ENCODE results near the gene SLC35G6. TPM values are rescaled to one million over a fixed set of nuclear protein-coding genes. Genes with fewer than 3 reads are reported as not detected.

SLC35G6 gene
- total and polyA plus RNA-seq, 9 donors: not detected

DNA sequence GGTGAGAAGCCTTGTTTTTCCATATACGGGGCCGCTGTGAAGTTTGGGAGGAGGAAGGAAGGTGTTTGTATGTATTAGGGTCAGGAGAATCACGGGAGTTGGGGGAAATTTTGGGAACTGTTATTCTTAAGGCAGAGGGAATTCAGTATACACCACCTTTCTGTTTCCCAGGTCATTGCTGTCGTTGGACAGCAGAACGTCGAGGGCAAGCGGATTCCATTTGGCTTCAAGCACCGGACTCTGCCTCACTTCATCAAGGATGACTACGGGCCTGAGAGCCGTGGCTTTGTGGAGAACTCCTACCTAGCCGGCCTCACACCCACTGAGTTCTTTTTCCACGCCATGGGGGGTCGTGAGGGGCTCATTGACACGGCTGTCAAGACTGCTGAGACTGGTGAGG lies 20.5 kb downstream of the SLC35G6 start:
- WGBS, 3 donors: 73 to 83% (median 79%) methylated on average over 14 of the region's 14 CpGs
- intact Hi-C loops (cut with DNase I): no loop called here
- no peaks in the 10 kb centered on the region for H3K36me3 ChIP-seq
- H3K27ac ChIP-seq: no peak overlapping the region
- no peaks in the 10 kb centered on the region for H3K27me3 ChIP-seq
- H3K4me3 ChIP-seq: no peak overlapping the region
- TF ChIP-seq, protein P1, sequence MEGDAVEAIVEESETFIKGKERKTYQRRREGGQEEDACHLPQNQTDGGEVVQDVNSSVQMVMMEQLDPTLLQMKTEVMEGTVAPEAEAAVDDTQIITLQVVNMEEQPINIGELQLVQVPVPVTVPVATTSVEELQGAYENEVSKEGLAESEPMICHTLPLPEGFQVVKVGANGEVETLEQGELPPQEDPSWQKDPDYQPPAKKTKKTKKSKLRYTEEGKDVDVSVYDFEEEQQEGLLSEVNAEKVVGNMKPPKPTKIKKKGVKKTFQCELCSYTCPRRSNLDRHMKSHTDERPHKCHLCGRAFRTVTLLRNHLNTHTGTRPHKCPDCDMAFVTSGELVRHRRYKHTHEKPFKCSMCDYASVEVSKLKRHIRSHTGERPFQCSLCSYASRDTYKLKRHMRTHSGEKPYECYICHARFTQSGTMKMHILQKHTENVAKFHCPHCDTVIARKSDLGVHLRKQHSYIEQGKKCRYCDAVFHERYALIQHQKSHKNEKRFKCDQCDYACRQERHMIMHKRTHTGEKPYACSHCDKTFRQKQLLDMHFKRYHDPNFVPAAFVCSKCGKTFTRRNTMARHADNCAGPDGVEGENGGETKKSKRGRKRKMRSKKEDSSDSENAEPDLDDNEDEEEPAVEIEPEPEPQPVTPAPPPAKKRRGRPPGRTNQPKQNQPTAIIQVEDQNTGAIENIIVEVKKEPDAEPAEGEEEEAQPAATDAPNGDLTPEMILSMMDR (IDR thresholded peaks at IDR 0.05): no peak
- TF ChIP-seq EP300 (IDR thresholded peaks at IDR 0.05): no peak
- TF ChIP-seq POLR2A (IDR thresholded peaks at IDR 0.05): no peak
- H3K4me1 ChIP-seq (ENCODE audit: insufficient read depth): no peaks in the 10 kb centered on the region
- no peak for DNase-seq
- H3K9me3 ChIP-seq: no peaks in the 10 kb centered on the region

DNA sequence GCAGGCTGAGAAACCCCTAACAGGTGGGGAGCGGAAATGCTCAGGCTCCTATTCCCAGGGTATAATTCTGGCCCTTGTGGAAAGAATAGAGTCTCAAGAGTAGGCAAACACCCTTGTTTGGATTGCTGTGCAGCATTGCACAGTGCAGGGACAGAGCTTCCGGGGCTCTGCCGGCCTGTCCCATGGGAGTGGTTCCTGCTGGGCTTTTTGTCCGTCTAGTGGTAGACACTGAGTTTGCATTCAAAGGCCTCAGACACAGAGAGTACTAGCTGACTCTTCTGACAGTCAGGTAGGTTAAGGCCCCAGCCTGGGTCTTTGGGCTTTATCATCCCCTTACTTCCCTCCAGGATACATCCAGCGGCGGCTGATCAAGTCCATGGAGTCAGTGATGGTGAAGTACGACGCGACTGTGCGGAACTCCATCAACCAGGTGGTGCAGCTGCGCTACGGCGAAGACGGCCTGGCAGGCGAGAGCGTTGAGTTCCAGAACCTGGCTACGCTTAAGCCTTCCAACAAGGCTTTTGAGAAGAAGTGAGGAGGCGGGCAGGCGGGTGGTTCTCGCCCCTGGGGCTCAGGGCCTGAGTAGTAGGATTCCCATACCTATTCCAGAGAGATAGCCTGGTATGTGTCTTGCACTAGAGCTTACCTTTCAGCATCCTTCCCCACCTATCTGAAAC lies 21.1 kb downstream of the SLC35G6 start:
- TF ChIP-seq POLR2A (IDR thresholded peaks at IDR 0.05): no peak
- TF ChIP-seq EP300 (IDR thresholded peaks at IDR 0.05): no peak
- TF ChIP-seq, protein P1 (IDR thresholded peaks at IDR 0.05): no peak
- intact Hi-C loops (cut with DNase I): no loop called here
- H3K36me3 ChIP-seq: no peaks in the 10 kb centered on the region
- no peak overlapping the region for H3K4me3 ChIP-seq
- 88 to 89% (median 88%) methylated on average over 20 of the region's 20 CpGs for WGBS, 3 donors
- no peaks in the 10 kb centered on the region for H3K4me1 ChIP-seq (ENCODE audit: insufficient read depth)
- no peaks in the 10 kb centered on the region for H3K27me3 ChIP-seq
- no peak for DNase-seq
- no peak overlapping the region for H3K27ac ChIP-seq
- no peaks in the 10 kb centered on the region for H3K9me3 ChIP-seq

DNA sequence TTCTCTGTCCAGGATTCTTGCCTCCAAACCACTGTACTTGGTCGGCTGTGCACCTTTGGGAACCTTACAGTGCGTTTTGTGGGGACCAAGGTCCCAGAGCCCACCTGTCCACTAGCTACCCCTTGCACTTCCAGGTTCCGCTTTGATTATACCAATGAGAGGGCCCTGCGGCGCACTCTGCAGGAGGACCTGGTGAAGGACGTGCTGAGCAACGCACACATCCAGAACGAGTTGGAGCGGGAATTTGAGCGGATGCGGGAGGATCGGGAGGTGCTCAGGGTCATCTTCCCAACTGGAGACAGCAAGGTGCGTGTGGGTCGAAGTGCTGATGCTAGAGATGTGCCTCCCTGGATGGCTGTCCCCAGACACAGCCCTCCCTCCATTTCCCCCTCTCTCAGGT lies 21.7 kb downstream of the SLC35G6 start:
- Histone ChIP-seq H3K27me3 (no peaks in the 10 kb centered on the region), H3K4me3 (no peak overlapping the region), H3K27ac (no peak overlapping the region), H3K9me3 (no peaks in the 10 kb centered on the region), H3K4me1 (ENCODE audit: insufficient read depth) (no peaks in the 10 kb centered on the region), H3K36me3 (no peaks in the 10 kb centered on the region)
- TF ChIP-seq, protein P1 (IDR thresholded peaks at IDR 0.05): no peak
- TF ChIP-seq EP300 (IDR thresholded peaks at IDR 0.05): no peak
- TF ChIP-seq POLR2A (IDR thresholded peaks at IDR 0.05): no peak
- no peak for DNase-seq
- intact Hi-C loops (cut with DNase I): no loop called here
- 76 to 81% (median 76%) methylated on average over 14 of the region's 14 CpGs for WGBS, 3 donors

DNA sequence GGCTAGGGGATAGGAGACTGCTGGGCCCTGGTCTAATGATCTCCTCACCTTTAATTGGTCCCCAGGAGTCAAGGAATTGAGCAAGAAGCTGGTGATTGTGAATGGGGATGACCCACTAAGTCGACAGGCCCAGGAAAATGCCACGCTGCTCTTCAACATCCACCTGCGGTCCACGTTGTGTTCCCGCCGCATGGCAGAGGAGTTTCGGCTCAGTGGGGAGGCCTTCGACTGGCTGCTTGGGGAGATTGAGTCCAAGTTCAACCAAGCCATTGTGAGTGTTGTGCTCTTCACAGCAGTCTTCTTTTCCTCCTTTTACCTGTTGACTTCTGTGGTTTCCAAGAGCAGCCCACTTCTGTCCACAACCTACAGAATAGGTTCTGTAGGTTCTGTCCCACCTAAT lies 22.3 kb downstream of the SLC35G6 start:
- intact Hi-C loops (cut with DNase I): no loop called here
- Histone ChIP-seq H3K27me3 (no peaks in the 10 kb centered on the region), H3K4me1 (ENCODE audit: insufficient read depth) (no peaks in the 10 kb centered on the region), H3K27ac (no peak overlapping the region), H3K4me3 (no peak overlapping the region), H3K36me3 (no peaks in the 10 kb centered on the region), H3K9me3 (no peaks in the 10 kb centered on the region)
- no peak for DNase-seq
- TF ChIP-seq EP300 (IDR thresholded peaks at IDR 0.05) (no peak), POLR2A (IDR thresholded peaks at IDR 0.05) (no peak)
- TF ChIP-seq, protein P1 (IDR thresholded peaks at IDR 0.05): no peak
- 86 to 94% (median 91%) methylated on average over 8 of the region's 8 CpGs for WGBS, 3 donors

Data from ovary (tissue), 9 donors.